SK-N-SH (cell line): Measurements from ENCODE around the gene CIITA. TPM values are rescaled to one million over a fixed set of nuclear protein-coding genes. Genes with fewer than 3 reads are reported as not detected.

Experiments used
- CTCF ChIA-PET: fragments of 300-600, 350-600 bp; formaldehyde crosslinking; extraction: SDS; loops from one replicate; lab custom pipeline; 2021; lab: Yijun Ruan, JAX
- POLR2A ChIA-PET: fragments of 350-600 bp; sonication (Branson Sonifier 250); formaldehyde crosslinking; extraction: SDS; loops from one replicate; lab custom pipeline; 2020; ENCODE audit warnings: antibody characterized with exemption, inconsistent platforms; lab: Yijun Ruan, JAX
- DNase-seq: peaks from one replicate; pipeline ENCODE4 v3.0.0; 2012
- H2AFZ ChIP-seq: fragments of 200-600 bp; sonication (generic); 2 replicates; pipeline ENCODE4 v1.8.1; 2016; ENCODE audit warnings: antibody characterized with exemption, mild to moderate bottlenecking, low read depth
- H3F3A ChIP-seq: fragments of 200-600 bp; sonication (generic); replicated peaks from 2 replicates; pipeline ENCODE3; 2016; ENCODE audit warnings: antibody characterized with exemption, mild to moderate bottlenecking; ENCODE audit not compliant: insufficient read depth
- H3K27ac ChIP-seq, 2 experiments: fragments of 200-500 bp in 1 of 2; fragments of 200-600 bp in 1 of 2; sonication (Bioruptor generic) in 1 of 2; sonication (generic), shearing (Covaris generic) in 1 of 2; 2 replicates each; pipeline versions ENCODE4 v1.5.1 to v1.6.1; 2014 to 2016; ENCODE audit warnings: low read depth in 2 of 2, inconsistent platforms in 1 of 2, low read length in 1 of 2, mild to moderate bottlenecking in 1 of 2, mixed read lengths in 1 of 2
- H3K27me3 ChIP-seq: fragments of 200-600 bp; sonication (generic), shearing (Covaris generic); 2 replicates; pipeline ENCODE4 v1.6.1; 2016; ENCODE audit warnings: mixed run types; ENCODE audit not compliant: insufficient read depth
- H3K36me3 ChIP-seq, 2 experiments: fragments of 200-500 bp in 1 of 2; fragments of 200-600 bp in 1 of 2; sonication (Bioruptor generic) in 1 of 2; sonication (generic) in 1 of 2; replicated peaks in 1 of 2; 2 replicates each; pipeline versions ENCODE3 to v1.5.1; 2014 to 2016; ENCODE audit warnings: low read length in 1 of 2, mild to moderate bottlenecking in 1 of 2; ENCODE audit not compliant: insufficient read depth in 2 of 2, control insufficient read depth in 1 of 2
- H3K4me1 ChIP-seq, 2 experiments: fragments of 200-500 bp in 1 of 2; fragments of 200-600 bp in 1 of 2; sonication (Bioruptor generic) in 1 of 2; sonication (generic), shearing (Covaris generic) in 1 of 2; 2 replicates each; pipeline versions ENCODE4 v1.5.1 to v1.6.1; 2014 to 2016; ENCODE audit warnings: low read depth in 1 of 2, low read length in 1 of 2, mixed run types in 1 of 2; ENCODE audit not compliant: insufficient read depth in 2 of 2, control insufficient read depth in 1 of 2
- H3K4me2 ChIP-seq: fragments of 200-600 bp; sonication (generic), shearing (Covaris generic); 2 replicates; pipeline ENCODE4 v1.6.1; 2017; ENCODE audit warnings: mixed run types
- H3K4me3 ChIP-seq, 2 experiments: fragments of 200-500 bp in 1 of 2; fragments of 200-600 bp in 1 of 2; sonication (Bioruptor generic) in 1 of 2; sonication (generic), shearing (Covaris generic) in 1 of 2; 2 replicates each; pipeline versions ENCODE4 v1.5.1 to v1.8.1; 2014 to 2016; ENCODE audit warnings: low read depth in 2 of 2, inconsistent platforms in 1 of 2, low read length in 1 of 2, mild to moderate bottlenecking in 1 of 2, mixed read lengths in 1 of 2, moderate library complexity in 1 of 2
- H3K79me2 ChIP-seq: fragments of 200-600 bp; sonication (generic); 2 replicates; pipeline ENCODE4 v1.8.1; 2017; ENCODE audit warnings: mild to moderate bottlenecking; ENCODE audit not compliant: insufficient read depth
- H3K9ac ChIP-seq: fragments of 200-600 bp; sonication (generic); 2 replicates; pipeline ENCODE4 v1.6.1; 2017; ENCODE audit warnings: mixed run types
- H3K9me2 ChIP-seq: fragments of 200-600 bp; sonication (generic); 2 replicates; pipeline ENCODE4 v1.6.1; 2017; ENCODE audit warnings: mixed run types
- H3K9me3 ChIP-seq: fragments of 200-600 bp; sonication (generic); 2 replicates; pipeline ENCODE4 v1.6.1; 2017; ENCODE audit warnings: mixed run types, mild to moderate bottlenecking, moderate library complexity
- H4K20me1 ChIP-seq: fragments of 200-600 bp; sonication (generic); 2 replicates; pipeline ENCODE4 v1.6.1; 2017; ENCODE audit warnings: mild to moderate bottlenecking, mixed run types; ENCODE audit not compliant: insufficient read depth
- CHD2 ChIP-seq: fragments of 150-350 bp; IDR thresholded peaks from 2 replicates; pipeline ENCODE4 v1.6.1; 2018; ENCODE audit warnings: low read length; ENCODE audit not compliant: partially characterized antibody
- ELF1 ChIP-seq: IDR thresholded peaks from 2 replicates; pipeline ENCODE4 v1.4.0; 2012
- EP300 ChIP-seq, 2 experiments: IDR thresholded peaks; 2 replicates each; pipeline versions ENCODE4 v1.4.0 to v1.6.1; 2012; ENCODE audit warnings: borderline replicate concordance in 1 of 2, low read depth in 1 of 2, low read length in 1 of 2
- FOXM1 ChIP-seq: IDR thresholded peaks from 2 replicates; pipeline ENCODE4 v1.4.0; 2012; ENCODE audit warnings: low read depth, mild to moderate bottlenecking
- GATA2 ChIP-seq: sonication (generic); formaldehyde crosslinking; IDR thresholded peaks from 2 replicates; pipeline ENCODE4 v1.5.0; 2020; ENCODE audit warnings: mild to moderate bottlenecking, missing genetic modification reagents
- JUND ChIP-seq: IDR thresholded peaks from 2 replicates; pipeline ENCODE4 v1.4.0; 2012
- MXI1 ChIP-seq: IDR thresholded peaks from 2 replicates; pipeline ENCODE4 v1.6.1; 2012; ENCODE audit warnings: mild to moderate bottlenecking, low read depth, low read length, improper control_type of control experiment
- NFIC ChIP-seq: IDR thresholded peaks from 2 replicates; pipeline ENCODE4 v1.4.0; 2012; ENCODE audit warnings: borderline replicate concordance
- NRF1 ChIP-seq: IDR thresholded peaks from 2 replicates; pipeline ENCODE4 v1.6.1; 2012; ENCODE audit warnings: low read depth, mild to moderate bottlenecking, low read length
- POLR2AphosphoS5 ChIP-seq: IDR thresholded peaks from 2 replicates; pipeline ENCODE4 v1.6.1; 2012; ENCODE audit warnings: low read depth, low read length
- RAD21 ChIP-seq: IDR thresholded peaks from 2 replicates; pipeline ENCODE4 v1.6.1; 2012; ENCODE audit warnings: mild to moderate bottlenecking, low read length
- RCOR1 ChIP-seq: fragments of 150-350 bp; IDR thresholded peaks from 2 replicates; pipeline ENCODE4 v1.6.1; 2017; ENCODE audit warnings: antibody characterized with exemption, low read length
- SMC3 ChIP-seq: IDR thresholded peaks from 2 replicates; pipeline ENCODE4 v1.6.1; 2012; ENCODE audit warnings: low read depth, low read length, improper control_type of control experiment
- YY1 ChIP-seq: IDR thresholded peaks from 2 replicates; pipeline ENCODE4 v1.4.0; 2012; ENCODE audit warnings: low read depth, mild to moderate bottlenecking
- WGBS: methylation state at CpG from one replicate; pipeline ENCODE4 v1.1.6; 2017; ENCODE audit warnings: low lambda C conversion rate; 5-methylcytosine and 5-hydroxymethylcytosine counted together
- polyA plus RNA-seq, 3 experiments: library from polyadenylated mRNA; depleted of rRNA; stranded (reverse); fragments of >200 nt; gene quantifications; 2 replicates each; pipeline ENCODE4 v1.2.3, GENCODE V29; 2012
- TF ChIP-seq, protein P1 (sequence below): fragments of 150-350 bp; IDR thresholded peaks from 2 replicates; pipeline ENCODE4 v1.6.1; 2017; ENCODE audit warnings: antibody characterized with exemption, low read length, low read depth, borderline replicate concordance
- TF ChIP-seq, protein P2 (sequence below): fragments of 150-350 bp; IDR thresholded peaks from 2 replicates; pipeline ENCODE4 v1.6.1; 2016; ENCODE audit warnings: mild to moderate bottlenecking, low read depth, low read length

The CIITA gene
- polyA plus RNA-seq, 1 of the 3 experiments (the other 2 are of a cell fraction) = 0.23 TPM

DNA sequence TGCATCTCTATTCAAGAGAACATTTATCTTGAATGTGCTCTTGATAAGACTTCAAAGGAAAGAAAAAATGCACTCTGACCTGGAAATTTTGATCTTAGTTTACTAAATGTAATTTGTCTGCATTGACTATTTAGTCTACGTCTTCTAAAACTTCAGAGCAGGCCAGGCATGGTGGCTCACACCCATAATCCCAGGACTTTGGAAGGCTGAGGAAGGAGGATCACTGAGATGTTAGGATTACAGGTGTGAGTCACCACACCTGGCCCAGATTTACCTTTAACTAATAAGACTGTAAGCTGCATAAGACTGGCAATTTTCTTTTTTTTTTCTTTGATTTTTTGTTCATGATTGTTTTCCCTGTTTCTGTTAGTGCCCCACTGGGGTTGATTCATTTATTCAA lies 18.8 kb upstream of the CIITA start:
- Histone ChIP-seq H3K27me3 (no peaks in the 10 kb centered on the region), H3K27ac (no peak overlapping the region), H3K9me2 (no peaks in the 10 kb centered on the region), H3K4me3 (no peak overlapping the region), H3K79me2 (no peaks in the 10 kb centered on the region), H3K4me1 (peaks cover 0 to 9% of the 10 kb centered on the region in 2 experiments; a peak in 2 of 4 replicates), H3K4me2 (no peak overlapping the region), H3F3A (peaks cover 10% of the 10 kb centered on the region), H3K9me3 (no peaks in the 10 kb centered on the region), H3K36me3 (no peaks in the 10 kb centered on the region), H4K20me1 (no peaks in the 10 kb centered on the region), H3K9ac (no peak overlapping the region), H2AFZ (no peak overlapping the region)
- CTCF ChIA-PET = no interaction called here
- no peak for DNase-seq
- WGBS = 55% methylated on average over 1 of the region's 1 CpG
- TF ChIP-seq YY1 (no peak), ELF1 (no peak), CHD2 (no peak), NFIC (no peak), EP300 (IDR thresholded peaks at IDR 0.05; ENCODE audit: borderline replicate concordance in 1 of 2, low read depth in 1 of 2, low read length in 1 of 2) (no peak)
- TF ChIP-seq, protein P1, sequence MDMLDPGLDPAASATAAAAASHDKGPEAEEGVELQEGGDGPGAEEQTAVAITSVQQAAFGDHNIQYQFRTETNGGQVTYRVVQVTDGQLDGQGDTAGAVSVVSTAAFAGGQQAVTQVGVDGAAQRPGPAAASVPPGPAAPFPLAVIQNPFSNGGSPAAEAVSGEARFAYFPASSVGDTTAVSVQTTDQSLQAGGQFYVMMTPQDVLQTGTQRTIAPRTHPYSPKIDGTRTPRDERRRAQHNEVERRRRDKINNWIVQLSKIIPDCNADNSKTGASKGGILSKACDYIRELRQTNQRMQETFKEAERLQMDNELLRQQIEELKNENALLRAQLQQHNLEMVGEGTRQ = no peak
- POLR2A ChIA-PET = no interaction called here

DNA sequence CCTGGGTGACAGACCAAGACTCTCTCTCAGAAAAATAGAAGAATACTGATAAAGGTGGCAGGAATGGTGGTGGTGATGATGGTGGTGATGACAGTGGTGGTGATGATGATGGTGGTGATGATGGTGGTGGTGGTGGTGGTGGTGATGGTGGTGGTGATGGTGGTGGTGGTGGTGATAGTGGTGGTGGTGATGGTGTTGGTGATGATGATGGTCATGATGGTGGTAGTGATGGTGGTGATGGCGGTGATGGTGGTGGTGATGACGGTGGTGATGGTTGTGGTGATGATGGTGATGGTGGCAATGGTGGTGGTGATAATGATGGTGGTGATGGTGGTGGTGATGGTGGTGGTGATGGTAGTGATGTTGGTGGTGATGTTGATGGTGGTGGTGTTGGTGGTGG lies 18.0 kb upstream of the CIITA start:
- no peak for DNase-seq
- Histone ChIP-seq H3K4me3 (no peak overlapping the region), H3K36me3 (no peaks in the 10 kb centered on the region), H3K9ac (no peak overlapping the region), H2AFZ (no peak overlapping the region), H3K4me1 (peaks cover 0 to 9% of the 10 kb centered on the region in 2 experiments; a peak in 2 of 4 replicates), H4K20me1 (no peaks in the 10 kb centered on the region), H3K27me3 (no peaks in the 10 kb centered on the region), H3F3A (peaks cover 10% of the 10 kb centered on the region), H3K9me2 (no peaks in the 10 kb centered on the region), H3K9me3 (no peaks in the 10 kb centered on the region), H3K79me2 (no peaks in the 10 kb centered on the region), H3K27ac (no peak overlapping the region), H3K4me2 (no peak overlapping the region)
- 39% methylated on average over 2 of the region's 2 CpGs for WGBS
- ChIA-PET POLR2A (no interaction called here), CTCF (no interaction called here)
- TF ChIP-seq NFIC = no peak
- no peak for TF ChIP-seq CHD2
- no peak for TF ChIP-seq SMC3
- TF ChIP-seq POLR2AphosphoS5 = no peak
- TF ChIP-seq FOXM1 = no peak
- TF ChIP-seq MXI1 = no peak
- TF ChIP-seq ELF1 = no peak
- TF ChIP-seq GATA2 = no peak
- TF ChIP-seq, protein P1 = no peak
- no peak for TF ChIP-seq RAD21
- TF ChIP-seq RCOR1 = no peak
- TF ChIP-seq NRF1 = no peak
- no peak for TF ChIP-seq JUND
- TF ChIP-seq, protein P2, sequence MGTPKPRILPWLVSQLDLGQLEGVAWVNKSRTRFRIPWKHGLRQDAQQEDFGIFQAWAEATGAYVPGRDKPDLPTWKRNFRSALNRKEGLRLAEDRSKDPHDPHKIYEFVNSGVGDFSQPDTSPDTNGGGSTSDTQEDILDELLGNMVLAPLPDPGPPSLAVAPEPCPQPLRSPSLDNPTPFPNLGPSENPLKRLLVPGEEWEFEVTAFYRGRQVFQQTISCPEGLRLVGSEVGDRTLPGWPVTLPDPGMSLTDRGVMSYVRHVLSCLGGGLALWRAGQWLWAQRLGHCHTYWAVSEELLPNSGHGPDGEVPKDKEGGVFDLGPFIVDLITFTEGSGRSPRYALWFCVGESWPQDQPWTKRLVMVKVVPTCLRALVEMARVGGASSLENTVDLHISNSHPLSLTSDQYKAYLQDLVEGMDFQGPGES = no peak
